Kidney epithelial cell (primary cell): ENCODE results near the gene SIDT2. TPM values are rescaled to one million over a fixed set of nuclear protein-coding genes. Genes with fewer than 3 reads are reported as not detected.
"Not testable (repeated sequence)": the region's sequence is repeated elsewhere in the genome, so short reads cannot be mapped to it uniquely, and the experiment has no call there.

ENCODE experiments used
- DNase-seq: peaks from one replicate; pipeline ENCODE4 v3.0.0-alpha.2; 2010; ENCODE audit warnings: low read depth
- H3K27me3 ChIP-seq: 2 replicates; pipeline ENCODE4 v1.6.0; 2011; ENCODE audit warnings: low read length; ENCODE audit not compliant: control insufficient read depth, insufficient read depth
- H3K36me3 ChIP-seq: 2 replicates; pipeline ENCODE4 v1.5.1; 2011; ENCODE audit warnings: low read length; ENCODE audit not compliant: control insufficient read depth, insufficient read depth
- H3K4me3 ChIP-seq: 2 replicates; pipeline ENCODE4 v1.5.1; 2011; ENCODE audit warnings: low read depth, mild to moderate bottlenecking, control low read depth, low read length
- CTCF ChIP-seq: IDR thresholded peaks from 2 replicates; pipeline ENCODE4 v1.5.1; 2011; ENCODE audit warnings: mild to moderate bottlenecking, moderate library complexity, low read length, control low read depth, inconsistent platforms; ENCODE audit not compliant: insufficient read depth, poor library complexity, severe bottlenecking
- total RNA-seq: library from RNA; depleted of rRNA; stranded (reverse); fragments of >200 nt; gene quantifications from 2 replicates; pipeline ENCODE4 v1.2.3, GENCODE V29; 2015

Gene SIDT2
- 12.9 and 14.6 TPM in 2 replicates for total RNA-seq

GRCh38 chr11:117178210-117179034 lies at the start of gene SIDT2:
Gene SIDT2 (plus strand): TSS chr11:117178743. CDS start chr11:117179264, 521 bp downstream.
- Histone ChIP-seq H3K4me3 (peak within 1 kb of the TSS; percentile 57), H3K36me3 (no peaks in the 10 kb centered on the region), H3K27me3 (no peaks in the 10 kb centered on the region)
- TF ChIP-seq CTCF: no peak
- DNase-seq: peak; percentile 75

GRCh38 chr11:117130396-117130795 lies 48.1 kb upstream of the SIDT2 start:
- not testable (repeated sequence) for DNase-seq

GRCh38 chr11:117130879-117131278 lies 47.7 kb upstream of the SIDT2 start:
- no peaks in the 10 kb centered on the region for H3K36me3 ChIP-seq
- DNase-seq: no peak

More at GRCh38 chr11:117130396-117130795, 48.1 kb upstream of the SIDT2 start:
- H3K27me3 ChIP-seq, H3K36me3 ChIP-seq, H3K4me3 ChIP-seq: not testable (repeated sequence)

GRCh38 chr11:117134431-117134830 lies 44.1 kb upstream of the SIDT2 start:
- Histone ChIP-seq H3K4me3 (no peak overlapping the region), H3K27me3 (no peaks in the 10 kb centered on the region), H3K36me3 (no peaks in the 10 kb centered on the region)
- no peak for DNase-seq
- no peak for TF ChIP-seq CTCF

More at GRCh38 chr11:117130879-117131278, 47.7 kb upstream of the SIDT2 start:
- Histone ChIP-seq H3K27me3 (peaks cover 3% of the 10 kb centered on the region), H3K4me3 (no peak overlapping the region)
- no peak for TF ChIP-seq CTCF

- H3K4me3 ChIP-seq, H3K36me3 ChIP-seq, H3K27me3 ChIP-seq, DNase-seq: not testable (repeated sequence)
Measured at GRCh38 chr11:117134979-117135378, 43.6 kb upstream of the SIDT2 start.

GRCh38 chr11:117137223-117138086 lies 41.1 kb upstream of the SIDT2 start:
- H3K36me3 ChIP-seq, H3K4me3 ChIP-seq, H3K27me3 ChIP-seq, DNase-seq: not testable (repeated sequence)

- no peak for DNase-seq
- Histone ChIP-seq H3K36me3 (no peaks in the 10 kb centered on the region), H3K27me3 (no peaks in the 10 kb centered on the region), H3K4me3 (peak overlapping the region; percentile 87)
- no peak for TF ChIP-seq CTCF
Measured at GRCh38 chr11:117143390-117143789, 35.2 kb upstream of the SIDT2 start.
